GM23248 (cell line): ENCODE data around the gene CRK.

Source experiments
- EZH2 ChIP-seq: fragments of 200-600 bp; sonication (generic); IDR thresholded peaks from 2 replicates; pipeline ENCODE4 v1.6.1; 2018; ENCODE audit warnings: antibody characterized with exemption, mild to moderate bottlenecking; ENCODE audit not compliant: insufficient read depth, poor library complexity, severe bottlenecking
- EZH2phosphoT487 ChIP-seq: fragments of 200-600 bp; sonication (generic); IDR thresholded peaks from 2 replicates; pipeline ENCODE4 v1.6.1; 2018; ENCODE audit warnings: antibody characterized with exemption, moderate library complexity, mild to moderate bottlenecking, low read depth; ENCODE audit not compliant: insufficient read depth

- TF ChIP-seq EZH2 (no peak), EZH2phosphoT487 (no peak)
Observed at GRCh38 chr17:1454541-1454940, 1.5 kb downstream of the CRK start.
